A673 (cell line): ENCODE measurements around the gene WWC1. TPM values are rescaled to one million over a fixed set of nuclear protein-coding genes. Genes with fewer than 3 reads are reported as not detected.

Source experiments
- BruUV-seq: library from RNA; stranded (reverse); fragments of 400-500 nt; replicated peaks from 2 replicates; lab custom pipeline; 2021; lab: Mats Ljungman, UMichigan
- CTCF ChIA-PET: fragments of 300-600 bp; sonication (Branson Sonifier 250); formaldehyde crosslinking; loops from one replicate; lab custom pipeline; 2022; ENCODE audit warnings: antibody characterized with exemption; lab: Charles Lee
- POLR2A ChIA-PET: fragments of 300-600 bp; sonication (Branson Sonifier 250); formaldehyde crosslinking; loops from one replicate; lab custom pipeline; 2022; ENCODE audit warnings: antibody characterized with exemption; ENCODE audit not compliant: low non-redundant PET; lab: Charles Lee
- DNase-seq: peaks from one replicate; pipeline ENCODE4 v3.0.0-alpha.2; 2015; ENCODE audit warnings: low spot score
- H3K27ac ChIP-seq: fragments of 200-600 bp; sonication (generic); 2 replicates; pipeline ENCODE4 v1.5.1; 2016; ENCODE audit warnings: mixed run types, low read depth, mild to moderate bottlenecking, mixed read lengths, antibody characterized with exemption, low read length; ENCODE audit not compliant: poor library complexity, severe bottlenecking
- H3K27me3 ChIP-seq: fragments of 200-600 bp; sonication (generic); replicated peaks from 2 replicates; pipeline ENCODE4 v1.6.1; 2017; ENCODE audit warnings: mixed run types, low read depth, mild to moderate bottlenecking, mixed read lengths, antibody characterized with exemption, low read length; ENCODE audit not compliant: insufficient read depth, poor library complexity
- H3K36me3 ChIP-seq: fragments of 200-600 bp; sonication (generic); 2 replicates; pipeline ENCODE4 v1.6.1; 2016; ENCODE audit warnings: mixed run types, mild to moderate bottlenecking, mixed read lengths, antibody characterized with exemption, low read length; ENCODE audit not compliant: insufficient read depth, poor library complexity, severe bottlenecking
- H3K4me1 ChIP-seq: fragments of 200-600 bp; sonication (generic); 2 replicates; pipeline ENCODE4 v1.6.1; 2017; ENCODE audit warnings: mixed run types, mild to moderate bottlenecking, mixed read lengths, antibody characterized with exemption, low read length; ENCODE audit not compliant: insufficient read depth, poor library complexity, severe bottlenecking
- H3K4me3 ChIP-seq: fragments of 200-600 bp; sonication (generic); 2 replicates; pipeline ENCODE4 v1.5.1; 2016; ENCODE audit warnings: low read depth, mixed run types, mild to moderate bottlenecking, mixed read lengths, low read length; ENCODE audit not compliant: poor library complexity, severe bottlenecking
- H3K9me3 ChIP-seq: fragments of 200-600 bp; sonication (generic); 2 replicates; pipeline ENCODE4 v1.6.1; 2016; ENCODE audit warnings: mixed run types, low read depth, mild to moderate bottlenecking, mixed read lengths, antibody characterized with exemption, low read length; ENCODE audit not compliant: poor library complexity, severe bottlenecking
- EZH2 ChIP-seq: fragments of 200-600 bp; sonication (generic); IDR thresholded peaks from 2 replicates; pipeline ENCODE4 v1.6.1; 2017; ENCODE audit warnings: borderline replicate concordance, low read depth, mild to moderate bottlenecking, mixed read lengths, antibody characterized with exemption, low read length; ENCODE audit not compliant: poor library complexity, severe bottlenecking
- intact Hi-C: fragments of 100-400 bp; cut with micrococcal nuclease; formaldehyde crosslinking; loops from one replicate; pipeline ENCODE4 v1.10.0; 2022; ENCODE audit not compliant: unreplicated experiment
- total RNA-seq: library from RNA; stranded (reverse); gene quantifications from 2 replicates; pipeline ENCODE4 v1.2.3, GENCODE V29; 2021
- TF ChIP-seq, protein P1 (sequence below): fragments of 300-800, 200-600 bp; sonication (generic); conservative IDR thresholded peaks from 2 replicates; pipeline ENCODE4 v1.5.1; 2017; ENCODE audit warnings: low read depth, mild to moderate bottlenecking, antibody characterized with exemption, low read length, moderate library complexity, mixed read lengths

Gene WWC1
- total RNA-seq, 1 experiment from 2014 or later: 8.8 TPM

DNA sequence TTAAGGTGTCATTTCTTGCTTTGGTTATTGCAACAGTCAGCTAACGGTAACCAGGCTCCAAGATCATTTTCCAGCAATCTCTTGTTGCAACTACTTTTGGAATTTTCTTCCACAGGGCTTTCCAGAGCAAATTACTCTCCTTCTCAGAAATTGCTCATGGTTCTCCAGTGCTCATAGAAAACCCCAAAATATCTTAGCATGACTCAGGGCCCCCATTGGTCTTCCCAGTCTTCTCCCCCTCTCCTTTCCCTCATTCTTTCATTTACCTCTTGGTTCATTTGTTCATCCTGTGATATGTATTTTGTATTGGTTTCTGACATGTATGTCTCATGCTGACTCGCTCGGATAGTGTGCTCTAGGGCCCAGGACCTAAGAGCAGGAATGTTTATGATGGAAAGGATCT, 35.6 kb downstream of the WWC1 start:
- BruUV-seq: no TSS peak
- CTCF ChIA-PET: no interaction called here
- POLR2A ChIA-PET: no interaction called here

DNA sequence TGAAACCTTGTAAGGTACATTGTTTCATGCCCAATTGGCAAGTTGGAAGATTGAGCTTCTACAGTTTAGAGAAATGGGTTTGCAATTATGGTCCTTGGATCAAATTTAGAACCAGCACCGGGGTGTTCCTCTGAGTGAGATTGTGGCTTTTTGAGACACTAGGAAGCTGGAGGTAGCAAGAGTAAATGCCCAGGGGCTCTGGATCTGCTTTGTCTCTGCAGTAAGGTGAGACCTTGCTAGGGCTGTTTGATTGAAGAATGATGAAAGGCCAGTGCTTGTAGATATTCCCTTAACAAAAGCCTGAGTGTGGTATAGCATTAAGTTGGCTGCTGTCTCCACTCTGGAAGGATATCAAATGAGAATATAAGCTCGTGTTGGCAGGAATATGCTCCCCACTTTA, 36.0 kb downstream of the WWC1 start:
- ChIA-PET POLR2A (no interaction called here), CTCF (no interaction called here)
- BruUV-seq: no TSS peak
- Histone ChIP-seq H3K4me3 (no peak overlapping the region), H3K27me3 (no peaks in the 10 kb centered on the region), H3K36me3 (no peaks in the 10 kb centered on the region), H3K4me1 (no peaks in the 10 kb centered on the region), H3K9me3 (no peaks in the 10 kb centered on the region), H3K27ac (no peak overlapping the region)
- intact Hi-C loops: no loop called here
- no peak for DNase-seq
- TF ChIP-seq, protein P1, sequence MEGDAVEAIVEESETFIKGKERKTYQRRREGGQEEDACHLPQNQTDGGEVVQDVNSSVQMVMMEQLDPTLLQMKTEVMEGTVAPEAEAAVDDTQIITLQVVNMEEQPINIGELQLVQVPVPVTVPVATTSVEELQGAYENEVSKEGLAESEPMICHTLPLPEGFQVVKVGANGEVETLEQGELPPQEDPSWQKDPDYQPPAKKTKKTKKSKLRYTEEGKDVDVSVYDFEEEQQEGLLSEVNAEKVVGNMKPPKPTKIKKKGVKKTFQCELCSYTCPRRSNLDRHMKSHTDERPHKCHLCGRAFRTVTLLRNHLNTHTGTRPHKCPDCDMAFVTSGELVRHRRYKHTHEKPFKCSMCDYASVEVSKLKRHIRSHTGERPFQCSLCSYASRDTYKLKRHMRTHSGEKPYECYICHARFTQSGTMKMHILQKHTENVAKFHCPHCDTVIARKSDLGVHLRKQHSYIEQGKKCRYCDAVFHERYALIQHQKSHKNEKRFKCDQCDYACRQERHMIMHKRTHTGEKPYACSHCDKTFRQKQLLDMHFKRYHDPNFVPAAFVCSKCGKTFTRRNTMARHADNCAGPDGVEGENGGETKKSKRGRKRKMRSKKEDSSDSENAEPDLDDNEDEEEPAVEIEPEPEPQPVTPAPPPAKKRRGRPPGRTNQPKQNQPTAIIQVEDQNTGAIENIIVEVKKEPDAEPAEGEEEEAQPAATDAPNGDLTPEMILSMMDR: no peak
- no peak for TF ChIP-seq EZH2

More for the DNA sequence above, 35.6 kb downstream of the WWC1 start:
- TF ChIP-seq, protein P1: no peak
- TF ChIP-seq EZH2: no peak
- Histone ChIP-seq H3K27ac (no peak overlapping the region), H3K4me3 (no peak overlapping the region), H3K27me3 (no peaks in the 10 kb centered on the region), H3K9me3 (no peaks in the 10 kb centered on the region), H3K4me1 (no peaks in the 10 kb centered on the region), H3K36me3 (no peaks in the 10 kb centered on the region)
- DNase-seq: no peak
- intact Hi-C loops: no loop called here

GRCh38 chr5:168327994-168328393, 36.5 kb downstream of the WWC1 start:
- H3K36me3 ChIP-seq: no peaks in the 10 kb centered on the region
- intact Hi-C loops: no loop called here
- H3K27ac ChIP-seq: no peak overlapping the region
- DNase-seq: no peak
- no peak for TF ChIP-seq EZH2
- TF ChIP-seq, protein P1: no peak
- H3K27me3 ChIP-seq: no peaks in the 10 kb centered on the region
- no peaks in the 10 kb centered on the region for H3K9me3 ChIP-seq
- no TSS peak for BruUV-seq
- H3K4me1 ChIP-seq: no peaks in the 10 kb centered on the region
- H3K4me3 ChIP-seq: no peak overlapping the region
- POLR2A ChIA-PET: no interaction called here
- CTCF ChIA-PET: no interaction called here
